Mucosa of descending colon (tissue), 3 donors: Measurements from ENCODE around the gene PIH1D1. TPM values are rescaled to one million over a fixed set of nuclear protein-coding genes. Genes with fewer than 3 reads are reported as not detected.

Experiments
- ATAC-seq: fragments of 200-7000 bp; cut with Tn5 transposase; one replicate; pipeline ENCODE4 v1.9.1; 2020; ENCODE audit warnings: mild to moderate bottlenecking, moderate library complexity
- DNase-seq, 3 donors: peaks; one replicate each; pipeline ENCODE4 v3.0.0-alpha.2; 2020
- H3K36me3 ChIP-seq: fragments of 200-600 bp; one replicate; pipeline ENCODE4 v1.8.0; 2021; ENCODE audit warnings: low read depth, mild to moderate bottlenecking
- H3K4me1 ChIP-seq: fragments of 200-600 bp; one replicate; pipeline ENCODE4 v1.8.0; 2021; ENCODE audit warnings: low read depth, mild to moderate bottlenecking
- H3K4me3 ChIP-seq: fragments of 200-600 bp; one replicate; pipeline ENCODE4 v1.8.0; 2021; ENCODE audit warnings: mild to moderate bottlenecking
- H3K9me3 ChIP-seq: fragments of 200-600 bp; one replicate; pipeline ENCODE4 v1.8.0; 2021; ENCODE audit warnings: mild to moderate bottlenecking
- intact Hi-C, 2 donors: fragments of 100-400 bp; cut with DNase I in 1 of 2; cut with micrococcal nuclease in 1 of 2; formaldehyde crosslinking; loops; one replicate each; pipeline versions ENCODE4 v1.11.0 to v1.11.1; 2022; cut with DNase I, micrococcal nuclease
- total RNA-seq, 3 donors: library from RNA; stranded (reverse); fragmentation: NEBNext Ultra II Directional in 2 of 3; extraction: Animal tissue kit (Norgen Biotek cat#: 25700) in 2 of 3; gene quantifications; one replicate each; pipeline versions ENCODE4 v1.2.1 to v1.2.4, GENCODE V29; 2021 to 2023
- TF ChIP-seq, protein P1 (sequence below): fragments of 200-600 bp; IDR thresholded peaks from one replicate; pipeline ENCODE4 v1.8.0; 2022; ENCODE audit warnings: antibody characterized with exemption, mild to moderate bottlenecking
- donor health status: DM: no; HTN: no; CAD: no; lungs with moderate emphysema.
- donor health status: DM: no; HTN: no; CAD: no.
- donor health status: DM: no; HTN: yes; CAD: no.

The PIH1D1 gene
- total RNA-seq, 3 donors from 2014 or later = 65.2 to 78.7 (median 76.6) TPM

DNA sequence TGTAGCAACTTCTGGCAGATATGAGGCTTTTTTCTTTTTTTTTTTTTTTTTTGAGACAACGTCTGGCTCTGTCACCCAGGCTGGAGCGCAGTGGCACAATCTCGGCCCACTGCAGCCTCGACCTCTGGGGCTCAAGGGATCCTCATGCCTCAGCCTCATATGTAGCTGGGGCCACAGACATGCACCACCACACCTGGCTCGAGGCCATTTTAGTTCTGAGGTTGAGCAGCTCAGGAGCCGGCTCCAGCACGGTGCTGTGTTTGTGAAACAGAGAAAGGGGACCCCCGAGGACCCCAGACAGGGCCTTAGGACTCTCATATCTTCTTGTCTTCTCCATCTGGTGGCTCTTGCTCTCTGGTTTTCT, 19.0 kb upstream of the PIH1D1 start:
- intact Hi-C loops = no loop called here
- no peak for ATAC-seq
- DNase-seq = no peak
- H3K9me3 ChIP-seq = no peaks in the 10 kb centered on the region
- H3K4me3 ChIP-seq = no peak overlapping the region
- TF ChIP-seq, protein P1, sequence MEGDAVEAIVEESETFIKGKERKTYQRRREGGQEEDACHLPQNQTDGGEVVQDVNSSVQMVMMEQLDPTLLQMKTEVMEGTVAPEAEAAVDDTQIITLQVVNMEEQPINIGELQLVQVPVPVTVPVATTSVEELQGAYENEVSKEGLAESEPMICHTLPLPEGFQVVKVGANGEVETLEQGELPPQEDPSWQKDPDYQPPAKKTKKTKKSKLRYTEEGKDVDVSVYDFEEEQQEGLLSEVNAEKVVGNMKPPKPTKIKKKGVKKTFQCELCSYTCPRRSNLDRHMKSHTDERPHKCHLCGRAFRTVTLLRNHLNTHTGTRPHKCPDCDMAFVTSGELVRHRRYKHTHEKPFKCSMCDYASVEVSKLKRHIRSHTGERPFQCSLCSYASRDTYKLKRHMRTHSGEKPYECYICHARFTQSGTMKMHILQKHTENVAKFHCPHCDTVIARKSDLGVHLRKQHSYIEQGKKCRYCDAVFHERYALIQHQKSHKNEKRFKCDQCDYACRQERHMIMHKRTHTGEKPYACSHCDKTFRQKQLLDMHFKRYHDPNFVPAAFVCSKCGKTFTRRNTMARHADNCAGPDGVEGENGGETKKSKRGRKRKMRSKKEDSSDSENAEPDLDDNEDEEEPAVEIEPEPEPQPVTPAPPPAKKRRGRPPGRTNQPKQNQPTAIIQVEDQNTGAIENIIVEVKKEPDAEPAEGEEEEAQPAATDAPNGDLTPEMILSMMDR = no peak
- no peaks in the 10 kb centered on the region for H3K36me3 ChIP-seq
- peaks cover 11% of the 10 kb centered on the region for H3K4me1 ChIP-seq

DNA sequence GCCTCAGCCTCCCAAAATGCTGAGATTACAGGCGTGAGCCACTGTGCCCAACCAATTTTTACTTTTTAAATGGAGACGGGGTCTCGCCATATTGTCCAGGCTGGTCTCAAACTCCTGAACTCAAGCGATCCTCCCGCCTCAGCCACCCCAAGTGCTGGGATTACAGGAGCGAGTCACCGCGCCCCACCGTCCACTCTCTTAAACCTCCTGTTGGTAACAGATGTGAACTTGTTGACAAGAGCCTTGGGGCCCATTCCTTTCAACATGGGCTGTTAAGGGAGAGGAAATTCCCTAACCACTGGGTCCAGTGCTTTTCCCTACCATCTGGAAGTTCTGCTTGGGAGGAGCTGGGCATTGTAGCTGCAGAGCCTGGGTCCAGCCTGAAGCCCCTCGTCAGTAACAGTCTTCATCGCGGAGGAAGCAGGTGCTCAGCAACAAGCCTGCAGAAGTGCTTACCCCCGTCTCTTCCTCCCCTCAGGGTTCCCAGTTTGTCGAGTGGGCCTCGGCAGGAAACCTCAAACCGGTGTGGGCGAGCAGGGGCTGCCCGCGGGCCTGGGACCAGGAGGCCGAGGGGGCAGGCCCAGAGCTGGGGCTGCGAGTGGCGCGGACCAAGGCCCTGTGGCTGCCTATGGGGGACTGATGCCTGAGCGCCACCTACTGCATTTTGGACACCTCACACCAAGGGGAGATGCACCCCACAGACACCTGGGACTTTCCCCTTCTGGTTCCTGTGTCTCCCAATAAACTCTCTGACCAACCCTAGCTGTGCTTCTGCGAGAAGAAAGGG, 18.4 kb upstream of the PIH1D1 start:
- TF ChIP-seq, protein P1 = peak; percentile 7
- Histone ChIP-seq H3K4me3 (no peak overlapping the region), H3K9me3 (no peaks in the 10 kb centered on the region), H3K36me3 (no peaks in the 10 kb centered on the region), H3K4me1 (peaks cover 11% of the 10 kb centered on the region)
- ATAC-seq (peak; percentile 53), DNase-seq (peak; percentile 57 to 87 (median 77))
- intact Hi-C loops = no loop called here

DNA sequence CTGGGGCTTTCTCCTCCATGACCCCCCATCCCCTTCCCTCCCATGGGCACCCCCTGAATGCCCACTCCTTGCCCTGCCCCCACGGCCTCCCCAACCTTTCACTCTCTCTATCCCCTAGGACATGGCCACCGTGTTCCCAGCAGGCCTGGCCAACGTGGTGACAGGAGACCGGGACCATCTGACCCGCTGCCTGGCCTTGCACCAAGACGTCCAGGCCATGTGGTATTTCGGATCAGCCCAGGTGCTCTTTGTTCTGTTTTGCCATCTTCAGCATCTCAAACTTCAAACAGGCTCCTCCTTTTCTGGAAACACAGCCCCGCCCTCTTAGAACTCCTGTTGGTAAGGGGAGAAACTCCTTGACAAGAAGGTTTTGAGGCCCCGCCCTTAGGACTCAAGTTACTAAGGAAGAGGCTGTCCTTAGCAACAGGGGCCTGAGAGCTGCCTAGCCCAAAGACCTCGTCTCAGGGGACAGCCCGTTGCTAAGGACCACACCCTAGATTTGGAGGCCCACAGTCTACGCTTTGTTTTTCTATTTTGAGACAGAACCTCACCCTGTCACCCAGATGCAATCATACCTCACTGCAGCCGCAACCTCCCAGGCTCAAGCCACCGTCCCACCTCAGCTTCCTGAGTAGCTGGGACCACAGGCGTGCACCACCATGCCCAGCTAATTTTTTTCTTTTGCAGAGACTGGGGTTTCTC, 17.3 kb upstream of the PIH1D1 start:
- DNase-seq (peak; percentile 59 to 85 (median 67)), ATAC-seq (peak; percentile 68)
- TF ChIP-seq, protein P1 = no peak
- Histone ChIP-seq H3K4me1 (peaks cover 11% of the 10 kb centered on the region), H3K36me3 (no peaks in the 10 kb centered on the region), H3K4me3 (no peak overlapping the region), H3K9me3 (no peaks in the 10 kb centered on the region)
- intact Hi-C loops = no loop called here

DNA sequence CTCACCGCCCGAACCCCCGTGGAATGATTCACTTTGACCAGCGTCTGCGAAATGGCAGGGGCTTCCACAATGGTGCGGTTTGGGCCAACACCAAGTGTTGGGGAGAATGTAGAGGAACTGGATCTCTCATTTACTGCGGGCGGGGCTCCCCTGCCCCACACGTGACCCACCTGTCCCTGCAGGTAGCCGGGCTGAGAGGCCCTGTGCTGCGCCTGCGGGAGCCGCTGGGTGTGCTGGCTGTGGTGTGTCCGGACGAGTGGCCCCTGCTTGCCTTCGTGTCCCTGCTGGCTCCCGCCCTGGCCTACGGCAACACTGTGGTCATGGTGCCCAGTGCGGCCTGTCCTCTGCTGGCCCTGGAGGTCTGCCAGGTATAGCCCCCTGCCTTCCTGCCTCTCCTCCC, 16.6 kb upstream of the PIH1D1 start:
- TF ChIP-seq, protein P1 = no peak
- intact Hi-C loops = no loop called here
- DNase-seq (no peak), ATAC-seq (peak; percentile 3)
- Histone ChIP-seq H3K9me3 (no peaks in the 10 kb centered on the region), H3K4me1 (peaks cover 6% of the 10 kb centered on the region), H3K4me3 (no peak overlapping the region), H3K36me3 (no peaks in the 10 kb centered on the region)

DNA sequence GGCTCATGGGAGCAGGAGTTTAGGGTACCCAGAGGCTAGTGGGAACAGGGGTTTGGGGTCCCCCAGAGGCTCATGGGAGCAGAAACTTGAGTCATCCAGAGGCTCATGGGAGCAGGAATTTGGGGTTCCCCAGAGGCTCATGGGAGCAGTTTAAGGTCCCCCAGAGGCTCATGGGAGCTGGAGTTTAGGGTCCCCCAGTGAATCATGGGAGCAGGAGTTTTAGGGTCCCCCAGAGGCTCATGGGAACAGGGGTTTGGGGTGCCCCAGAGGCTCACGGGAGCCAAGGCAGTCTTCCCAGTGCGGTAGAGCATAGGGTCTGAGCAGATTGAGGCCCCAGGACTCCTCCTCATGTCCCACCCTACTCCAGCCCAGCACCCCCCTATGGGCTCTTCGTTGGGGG, 13.8 kb upstream of the PIH1D1 start:
- intact Hi-C loops = no loop called here
- H3K9me3 ChIP-seq = no peaks in the 10 kb centered on the region
- no peaks in the 10 kb centered on the region for H3K36me3 ChIP-seq
- DNase-seq (no peak), ATAC-seq (no peak)
- TF ChIP-seq, protein P1 = no peak
- no peak overlapping the region for H3K4me3 ChIP-seq
- H3K4me1 ChIP-seq = peaks cover 6% of the 10 kb centered on the region
